Keratinocyte (primary cell): ENCODE data around the gene PSMC3. TPM values are rescaled to one million over a fixed set of nuclear protein-coding genes. Genes with fewer than 3 reads are reported as not detected.

Experiments
- DNase-seq: peaks from one replicate; pipeline ENCODE4 v3.0.0-alpha.2; 2011; ENCODE audit warnings: low read depth, missing footprints, low spot score
- FAIRE-seq: peaks from 2 replicates; lab custom pipeline; 2011; peaks lifted over from hg19 to GRCh38; lab: Jason Lieb, UNC
- H2AFZ ChIP-seq: 2 replicates; pipeline ENCODE4 v1.6.0; 2012; ENCODE audit warnings: low read length, control low read depth, inconsistent platforms; ENCODE audit not compliant: control insufficient read depth
- H3K27ac ChIP-seq: 2 replicates; pipeline ENCODE4 v1.5.1; 2011; ENCODE audit warnings: low read length; ENCODE audit not compliant: control insufficient read depth, insufficient read depth
- H3K27me3 ChIP-seq: 3 replicates; pipeline ENCODE4 v1.6.0; 2011; ENCODE audit warnings: low read length; ENCODE audit not compliant: control insufficient read depth, insufficient read depth; ENCODE audit errors: extremely low read depth
- H3K36me3 ChIP-seq, 2 experiments: 2 replicates in 1 of 2; 3 replicates in 1 of 2; pipeline ENCODE4 v1.5.1; 2011; ENCODE audit warnings: low read length in 2 of 2, mild to moderate bottlenecking in 1 of 2; ENCODE audit not compliant: control insufficient read depth in 2 of 2, insufficient read depth in 2 of 2; ENCODE audit errors: extremely low read depth in 1 of 2
- H3K4me1 ChIP-seq: 3 replicates; pipeline ENCODE4 v1.5.1; 2011; ENCODE audit warnings: low read length; ENCODE audit not compliant: control insufficient read depth, insufficient read depth; ENCODE audit errors: extremely low read depth
- H3K4me2 ChIP-seq: 3 replicates; pipeline ENCODE4 v1.6.0; 2011; ENCODE audit warnings: low read depth, low read length; ENCODE audit not compliant: control insufficient read depth, insufficient read depth; ENCODE audit errors: extremely low read depth
- H3K4me3 ChIP-seq, 3 experiments: fragments of 200-600 bp in 1 of 3; sonication (generic) in 1 of 3; 2 replicates in 2 of 3; 3 replicates in 1 of 3; pipeline ENCODE4 v1.5.1; 2011 to 2016; ENCODE audit warnings: low read length in 3 of 3, mild to moderate bottlenecking in 3 of 3, control low read depth in 2 of 3, inconsistent platforms in 1 of 3, low read depth in 1 of 3, mixed read lengths in 1 of 3, mixed run types in 1 of 3, moderate library complexity in 1 of 3; ENCODE audit not compliant: control insufficient read depth in 2 of 3, insufficient read depth in 2 of 3; ENCODE audit errors: extremely low read depth in 1 of 3
- H3K79me2 ChIP-seq: 2 replicates; pipeline ENCODE4 v1.6.0; 2012; ENCODE audit warnings: low read length; ENCODE audit not compliant: control insufficient read depth, insufficient read depth
- H3K9ac ChIP-seq: 3 replicates; pipeline ENCODE4 v1.6.0; 2011; ENCODE audit warnings: low read length; ENCODE audit not compliant: control insufficient read depth, insufficient read depth; ENCODE audit errors: extremely low read depth
- H3K9me1 ChIP-seq: 3 replicates; pipeline ENCODE4 v1.6.0; 2011; ENCODE audit warnings: low read length; ENCODE audit not compliant: control insufficient read depth, insufficient read depth; ENCODE audit errors: extremely low read depth
- H3K9me3 ChIP-seq: 2 replicates; pipeline ENCODE4 v1.5.1; 2012; ENCODE audit warnings: low read depth, low read length; ENCODE audit not compliant: control insufficient read depth
- H4K20me1 ChIP-seq: 3 replicates; pipeline ENCODE4 v1.6.0; 2011; ENCODE audit warnings: low read length; ENCODE audit not compliant: control insufficient read depth, insufficient read depth; ENCODE audit errors: extremely low read depth
- EZH2 ChIP-seq: IDR thresholded peaks from one replicate; pipeline ENCODE4 v1.6.1; 2012; ENCODE audit warnings: inconsistent platforms, mild to moderate bottlenecking, low read length, moderate library complexity
- dilution Hi-C: fragments of 300-500 bp; cut with MboI; formaldehyde crosslinking; loops from one replicate; pipeline ENCODE4 v1.7.0; 2020; ENCODE audit warnings: low sequenced_read_pairs; ENCODE audit not compliant: extremely low pct_ligation_motif_present
- polyA plus RNA-seq, 5 experiments: library from polyadenylated mRNA; depleted of rRNA in 3 of 5; stranded (reverse) in 3 of 5; stranded (forward) in 1 of 5; unstranded in 1 of 5; fragments of >200 nt; gene quantifications; 1 replicate in 1 of 5; 2 replicates in 3 of 5; 3 replicates in 1 of 5; pipeline versions ENCODE4 v1.2.1 to v1.2.3, GENCODE V29; 2011 to 2012; ENCODE audit warnings: missing spikeins in 2 of 5, low read depth in 1 of 5, low replicate concordance in 1 of 5
- TF ChIP-seq, protein P1 (sequence below), 3 experiments: IDR thresholded peaks in 1 of 3; conservative IDR thresholded peaks in 1 of 3; optimal IDR thresholded peaks in 1 of 3; 2 replicates in 2 of 3; 3 replicates in 1 of 3; pipeline versions ENCODE3 to v1.5.1; 2011; ENCODE audit warnings: low read length in 3 of 3, mild to moderate bottlenecking in 3 of 3, moderate library complexity in 2 of 3, control low read depth in 1 of 3, inconsistent platforms in 1 of 3; ENCODE audit not compliant: insufficient read depth in 2 of 3; ENCODE audit errors: extremely low read depth in 1 of 3

Gene PSMC3
- polyA plus RNA-seq, 1 donor (not counting 4 experiments of a cell fraction or from before 2014, with no cell fraction given), result 172 TPM

DNA sequence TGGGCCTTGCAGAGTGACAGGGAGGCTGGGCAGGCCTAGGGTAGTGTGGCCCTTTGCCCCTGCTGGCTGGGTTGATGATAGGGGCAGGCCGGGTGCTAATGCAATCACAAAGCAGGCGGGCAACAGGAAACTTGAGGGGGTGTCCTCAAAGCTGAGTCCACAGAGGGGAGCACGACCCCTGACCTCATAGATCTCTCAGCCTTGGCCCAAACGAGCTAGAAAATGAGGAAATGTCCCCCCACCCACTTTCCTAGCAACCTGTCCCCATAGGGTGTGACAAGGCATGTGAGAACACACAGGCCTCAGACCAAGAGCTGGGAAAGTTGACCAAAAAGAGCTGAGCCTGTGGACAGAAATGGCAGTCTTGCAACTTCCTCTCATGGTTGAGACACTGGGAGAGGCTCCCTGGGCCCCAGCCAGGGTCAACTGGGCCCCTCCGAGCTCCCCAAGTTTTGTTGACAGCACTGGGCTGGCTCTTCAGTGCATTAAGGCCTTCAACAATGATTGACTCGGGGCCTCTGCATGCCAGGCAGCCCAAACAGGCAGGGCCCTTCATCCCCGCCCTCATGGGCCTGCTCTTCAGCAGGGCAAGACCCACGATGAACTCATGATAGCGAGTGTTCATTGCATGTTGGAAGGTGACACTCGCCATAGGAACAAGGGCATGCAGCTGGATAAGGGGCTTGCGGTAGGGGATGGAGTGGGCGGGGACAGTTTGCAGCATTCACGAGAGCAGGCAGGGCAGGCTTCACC, 38.1 kb downstream of the PSMC3 start:
- Histone ChIP-seq H3K36me3 (no peaks in the 10 kb centered on the region), H3K9me3 (no peaks in the 10 kb centered on the region), H3K4me1 (peaks cover 12% of the 10 kb centered on the region), H3K4me2 (peak overlapping the region; percentile 53), H3K27ac (no peak overlapping the region), H3K9me1 (no peaks in the 10 kb centered on the region), H2AFZ (peak overlapping the region; percentile 94), H3K9ac (no peak overlapping the region), H4K20me1 (no peaks in the 10 kb centered on the region), H3K4me3 (no peak overlapping the region), H3K79me2 (no peaks in the 10 kb centered on the region), H3K27me3 (no peaks in the 10 kb centered on the region)
- DNase-seq (no peak), FAIRE-seq (no peak)
- dilution Hi-C loops, result no loop called here
- no peak for TF ChIP-seq EZH2
- TF ChIP-seq, protein P1, sequence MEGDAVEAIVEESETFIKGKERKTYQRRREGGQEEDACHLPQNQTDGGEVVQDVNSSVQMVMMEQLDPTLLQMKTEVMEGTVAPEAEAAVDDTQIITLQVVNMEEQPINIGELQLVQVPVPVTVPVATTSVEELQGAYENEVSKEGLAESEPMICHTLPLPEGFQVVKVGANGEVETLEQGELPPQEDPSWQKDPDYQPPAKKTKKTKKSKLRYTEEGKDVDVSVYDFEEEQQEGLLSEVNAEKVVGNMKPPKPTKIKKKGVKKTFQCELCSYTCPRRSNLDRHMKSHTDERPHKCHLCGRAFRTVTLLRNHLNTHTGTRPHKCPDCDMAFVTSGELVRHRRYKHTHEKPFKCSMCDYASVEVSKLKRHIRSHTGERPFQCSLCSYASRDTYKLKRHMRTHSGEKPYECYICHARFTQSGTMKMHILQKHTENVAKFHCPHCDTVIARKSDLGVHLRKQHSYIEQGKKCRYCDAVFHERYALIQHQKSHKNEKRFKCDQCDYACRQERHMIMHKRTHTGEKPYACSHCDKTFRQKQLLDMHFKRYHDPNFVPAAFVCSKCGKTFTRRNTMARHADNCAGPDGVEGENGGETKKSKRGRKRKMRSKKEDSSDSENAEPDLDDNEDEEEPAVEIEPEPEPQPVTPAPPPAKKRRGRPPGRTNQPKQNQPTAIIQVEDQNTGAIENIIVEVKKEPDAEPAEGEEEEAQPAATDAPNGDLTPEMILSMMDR (optimal IDR thresholded peaks at IDR 0.05 in 1 of 3, IDR thresholded peaks at IDR 0.05 in 1 of 3, conservative IDR thresholded peaks at IDR 0.05 in 1 of 3; ENCODE audit: extremely low read depth in 1 of 3, insufficient read depth in 2 of 3, low read length in 3 of 3), result no peak

DNA sequence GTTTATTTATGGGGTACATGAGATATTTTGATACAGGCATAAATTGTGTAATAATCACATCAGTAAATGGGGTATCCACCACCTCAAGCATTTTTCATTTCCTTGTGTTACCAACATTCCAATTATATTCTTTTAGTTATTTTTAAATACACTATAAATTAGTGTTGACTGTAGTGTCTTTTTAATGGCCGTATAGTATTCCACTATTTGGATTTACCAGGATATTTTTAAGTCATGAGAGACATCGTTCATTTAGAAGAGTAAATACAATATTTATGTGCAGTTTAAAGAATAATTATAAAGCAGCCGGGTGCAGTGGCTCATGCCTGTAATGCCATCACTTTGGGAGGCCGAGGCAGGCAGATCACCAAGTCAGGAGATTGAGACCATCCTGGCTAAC, 41.7 kb downstream of the PSMC3 start:
- TF ChIP-seq EZH2, result no peak
- TF ChIP-seq, protein P1 (optimal IDR thresholded peaks at IDR 0.05 in 1 of 3, IDR thresholded peaks at IDR 0.05 in 1 of 3, conservative IDR thresholded peaks at IDR 0.05 in 1 of 3; ENCODE audit: extremely low read depth in 1 of 3, insufficient read depth in 2 of 3, low read length in 3 of 3), result no peak
- Histone ChIP-seq H3K79me2 (no peaks in the 10 kb centered on the region), H3K27ac (no peak overlapping the region), H3K4me3 (no peak overlapping the region), H3K4me2 (no peak overlapping the region), H3K4me1 (peaks cover 12% of the 10 kb centered on the region), H2AFZ (no peak overlapping the region), H3K9ac (no peak overlapping the region), H3K9me1 (no peaks in the 10 kb centered on the region), H3K27me3 (no peaks in the 10 kb centered on the region), H4K20me1 (no peaks in the 10 kb centered on the region), H3K36me3 (no peaks in the 10 kb centered on the region), H3K9me3 (no peaks in the 10 kb centered on the region)
- FAIRE-seq, result no peak
- dilution Hi-C loops, result no loop called here
- no peak for DNase-seq
